Keratinocyte (primary cell): ENCODE results near the gene C16orf82.

Experiments used
- CTCF ChIP-seq, 3 experiments: IDR thresholded peaks in 1 of 3; conservative IDR thresholded peaks in 1 of 3; optimal IDR thresholded peaks in 1 of 3; 2 replicates in 2 of 3; 3 replicates in 1 of 3; pipeline versions ENCODE3 to v1.5.1; 2011; ENCODE audit warnings: low read length in 3 of 3, mild to moderate bottlenecking in 3 of 3, moderate library complexity in 2 of 3, control low read depth in 1 of 3, inconsistent platforms in 1 of 3; ENCODE audit not compliant: insufficient read depth in 2 of 3; ENCODE audit errors: extremely low read depth in 1 of 3
- EZH2 ChIP-seq: IDR thresholded peaks from one replicate; pipeline ENCODE4 v1.6.1; 2012; ENCODE audit warnings: inconsistent platforms, mild to moderate bottlenecking, low read length, moderate library complexity

- TF ChIP-seq CTCF (optimal IDR thresholded peaks at IDR 0.05 in 1 of 3, IDR thresholded peaks at IDR 0.05 in 1 of 3, conservative IDR thresholded peaks at IDR 0.05 in 1 of 3; ENCODE audit: extremely low read depth in 1 of 3, insufficient read depth in 2 of 3, low read length in 3 of 3): no peak
- no peak for TF ChIP-seq EZH2
Observed at GRCh38 chr16:27113341-27113841, 46.7 kb downstream of the C16orf82 start.
